Upper lobe of left lung (tissue), 6 donors: ENCODE results near the gene PKN2. TPM values are rescaled to one million over a fixed set of nuclear protein-coding genes. Genes with fewer than 3 reads are reported as not detected.

Experiments used
- ATAC-seq, 2 donors: fragments of 200-7000 bp; cut with Tn5 transposase; one replicate each; pipeline ENCODE4 v1.9.1; 2022; ENCODE audit warnings: mild to moderate bottlenecking in 2 of 2, moderate library complexity in 2 of 2; ENCODE audit not compliant: low FRiP score in 2 of 2
- DNase-seq, 2 donors: peaks; one replicate each; pipeline ENCODE4 v3.0.0-alpha.2; 2019 to 2020
- H3K27ac ChIP-seq, 4 donors: fragments of 200-600 bp; sonication (generic); one replicate each; pipeline ENCODE4 v1.5.1; 2016 to 2019
- H3K27me3 ChIP-seq, 4 donors: fragments of 200-600 bp; sonication (generic); one replicate each; pipeline ENCODE4 v1.5.1; 2017 to 2019
- H3K36me3 ChIP-seq, 4 donors: fragments of 200-600 bp; sonication (generic); one replicate each; pipeline ENCODE4 v1.5.1; 2016 to 2019
- H3K4me1 ChIP-seq, 4 donors: fragments of 200-600 bp; sonication (generic); one replicate each; pipeline ENCODE4 v1.5.1; 2018 to 2019
- H3K4me3 ChIP-seq, 4 donors: fragments of 200-600 bp; sonication (generic); one replicate each; pipeline ENCODE4 v1.5.1; 2017 to 2019; ENCODE audit warnings: mild to moderate bottlenecking in 2 of 4, moderate library complexity in 1 of 4
- H3K9me3 ChIP-seq, 4 donors: fragments of 200-600 bp; sonication (generic); one replicate each; pipeline ENCODE4 v1.5.1; 2018 to 2019
- EP300 ChIP-seq, 4 donors: sonication (generic); formaldehyde crosslinking; IDR thresholded peaks; one replicate each; pipeline ENCODE4 v1.5.1; 2017; ENCODE audit warnings: antibody characterized with exemption in 4 of 4, control low read depth in 2 of 4
- POLR2A ChIP-seq, 4 donors: fragments of 450-650 bp; IDR thresholded peaks; one replicate each; pipeline ENCODE4 v1.5.1; 2016 to 2017; ENCODE audit warnings: antibody characterized with exemption in 4 of 4, mild to moderate bottlenecking in 2 of 4
- POLR2AphosphoS5 ChIP-seq, 2 donors: sonication (generic); formaldehyde crosslinking; IDR thresholded peaks; one replicate each; pipeline ENCODE4 v1.5.1; 2017; ENCODE audit warnings: antibody characterized with exemption in 2 of 2
- WGBS, 2 donors: methylation state at CpG; one replicate each; pipeline ENCODE4 v1.1.5; 2017 to 2018; 5-methylcytosine and 5-hydroxymethylcytosine counted together
- total RNA-seq, 6 donors: library from RNA; depleted of rRNA in 4 of 6; stranded (reverse); fragments of >200 nt in 4 of 6; gene quantifications; one replicate each; pipeline versions ENCODE4 v1.1.0 to v1.2.1, GENCODE V29; 2016 to 2021
- TF ChIP-seq, protein P1 (sequence below), 6 experiments: fragments of 450-650 bp in 4 of 6; fragments of 200-600 bp in 2 of 6; sonication (generic) in 2 of 6; IDR thresholded peaks; one replicate each; pipeline ENCODE4 v1.5.1; 2016 to 2019; ENCODE audit warnings: antibody characterized with exemption in 6 of 6
- donor health status: DM: no; HTN: no; CAD: no; lungs with moderate emphysema.
- donor health status: DM: no; HTN: yes; CAD: no; lungs with severe emphysema.

The PKN2 gene
- 100 to 1,000 TPM in 1 of 6 donors, 10 to 100 TPM in 5; 33.0 to 108 (median 37.6) TPM for total RNA-seq

DNA sequence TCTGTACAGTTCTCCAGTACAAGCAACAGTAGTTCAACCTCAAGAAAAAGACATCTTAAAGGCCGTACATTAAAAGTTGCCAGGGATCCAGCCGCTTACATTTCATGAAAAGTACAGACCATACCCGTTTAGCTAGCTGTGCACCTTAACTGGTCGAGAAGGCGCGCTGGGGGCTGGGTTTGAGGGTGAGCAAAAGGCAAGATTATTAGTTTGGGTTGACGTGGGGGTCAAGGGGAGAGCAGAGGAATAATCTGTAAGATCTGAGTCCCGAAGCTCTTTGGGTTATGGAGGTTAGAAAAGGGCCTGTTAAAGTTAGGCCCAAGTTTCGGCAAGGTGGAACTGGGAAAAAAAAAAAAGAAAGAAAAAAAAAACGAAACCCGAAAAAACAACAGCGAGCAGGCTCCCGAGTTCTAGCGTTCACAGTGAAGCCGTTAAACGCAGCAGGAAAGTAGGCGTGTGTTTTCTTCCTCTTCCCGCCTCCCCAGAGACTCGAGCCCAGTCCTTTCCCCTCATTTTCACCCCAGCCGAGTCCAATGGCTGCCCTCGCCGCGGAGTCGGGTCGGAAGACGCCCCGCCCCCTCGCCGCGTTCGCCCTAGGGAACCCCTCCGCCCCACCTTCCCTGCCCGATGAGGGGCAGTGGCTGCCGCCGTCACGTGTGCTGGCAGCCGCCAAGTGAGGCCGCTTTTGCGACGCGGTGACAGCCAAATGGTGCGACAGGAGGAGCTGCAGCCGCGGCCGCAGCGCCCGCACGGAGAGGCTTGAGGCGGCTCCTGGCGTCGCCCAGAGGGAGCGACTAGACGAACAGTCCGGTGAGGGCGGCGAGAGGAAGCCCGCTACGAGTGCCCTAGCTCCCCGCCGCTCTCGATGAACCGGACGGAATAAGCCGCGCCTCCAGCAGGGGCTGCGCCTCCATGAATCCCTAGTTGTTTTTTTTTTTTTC lies at the start of gene PKN2:
Gene PKN2, plus strand, starts transcription at position 733 of the 941 bp plus-strand sequence. CDS start 308 bp downstream, outside the sequence.
- DNase-seq, result peak; percentile 98 to 99
- no peaks in the 10 kb centered on the region for H3K36me3 ChIP-seq
- peak; percentile 99 to 100 for ATAC-seq
- no peaks in the 10 kb centered on the region for H3K27me3 ChIP-seq
- WGBS, 2 donors, result 0% methylated on average over 58 to 60 of the region's 66 CpGs
- H3K9me3 ChIP-seq, result no peaks in the 10 kb centered on the region
- peaks cover 22 to 35% (median 30%) of the 10 kb centered on the region in 4 donors for H3K4me1 ChIP-seq
- H3K4me3 ChIP-seq, result peak within 1 kb of the TSS; percentile 76 to 97 (median 90)
- H3K27ac ChIP-seq, result peak within 1 kb of the TSS; percentile 95 to 98 (median 96)
- TF ChIP-seq, protein P1, sequence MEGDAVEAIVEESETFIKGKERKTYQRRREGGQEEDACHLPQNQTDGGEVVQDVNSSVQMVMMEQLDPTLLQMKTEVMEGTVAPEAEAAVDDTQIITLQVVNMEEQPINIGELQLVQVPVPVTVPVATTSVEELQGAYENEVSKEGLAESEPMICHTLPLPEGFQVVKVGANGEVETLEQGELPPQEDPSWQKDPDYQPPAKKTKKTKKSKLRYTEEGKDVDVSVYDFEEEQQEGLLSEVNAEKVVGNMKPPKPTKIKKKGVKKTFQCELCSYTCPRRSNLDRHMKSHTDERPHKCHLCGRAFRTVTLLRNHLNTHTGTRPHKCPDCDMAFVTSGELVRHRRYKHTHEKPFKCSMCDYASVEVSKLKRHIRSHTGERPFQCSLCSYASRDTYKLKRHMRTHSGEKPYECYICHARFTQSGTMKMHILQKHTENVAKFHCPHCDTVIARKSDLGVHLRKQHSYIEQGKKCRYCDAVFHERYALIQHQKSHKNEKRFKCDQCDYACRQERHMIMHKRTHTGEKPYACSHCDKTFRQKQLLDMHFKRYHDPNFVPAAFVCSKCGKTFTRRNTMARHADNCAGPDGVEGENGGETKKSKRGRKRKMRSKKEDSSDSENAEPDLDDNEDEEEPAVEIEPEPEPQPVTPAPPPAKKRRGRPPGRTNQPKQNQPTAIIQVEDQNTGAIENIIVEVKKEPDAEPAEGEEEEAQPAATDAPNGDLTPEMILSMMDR (IDR thresholded peaks at IDR 0.05), result peak in 5 of 6 experiments; percentile 14 to 48 (median 39)
- TF ChIP-seq POLR2A (IDR thresholded peaks at IDR 0.05), result peak in 3 of 4 donors; percentile 66 to 96 (median 77)
- peak in 1 of 4 donors; percentile 55 for TF ChIP-seq EP300 (IDR thresholded peaks at IDR 0.05)
- TF ChIP-seq POLR2AphosphoS5 (IDR thresholded peaks at IDR 0.05), result peak; percentile 97 to 100

DNA sequence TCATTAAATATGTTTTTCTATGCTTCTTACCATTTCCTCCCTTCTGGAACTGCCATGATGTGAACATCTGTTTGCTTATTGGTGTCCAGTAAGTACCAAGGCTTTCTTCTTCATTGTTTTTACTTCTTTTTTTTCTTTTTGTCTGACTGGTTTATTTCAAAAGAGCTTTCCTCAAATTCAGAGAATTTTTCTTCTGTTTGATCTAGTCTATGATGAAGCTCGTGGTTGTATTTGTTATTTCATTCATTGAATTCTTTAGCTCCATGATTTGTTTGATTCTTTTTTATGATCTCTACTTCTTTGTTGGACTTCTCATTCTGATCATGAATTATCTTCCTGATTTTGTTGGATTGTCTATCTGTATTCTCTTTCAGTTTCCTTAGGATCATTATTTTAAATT lies 49.5 kb upstream of the PKN2 start:
- H3K36me3 ChIP-seq, result no peaks in the 10 kb centered on the region
- H3K4me1 ChIP-seq, result no peaks in the 10 kb centered on the region
- WGBS, 2 donors, result 76 to 100% methylated on average over 1 of the region's 1 CpG
- H3K4me3 ChIP-seq, result no peak overlapping the region
- no peak overlapping the region for H3K27ac ChIP-seq
- DNase-seq, result no peak
- TF ChIP-seq, protein P1 (IDR thresholded peaks at IDR 0.05), result no peak
- no peak for TF ChIP-seq POLR2AphosphoS5 (IDR thresholded peaks at IDR 0.05)
- no peak for TF ChIP-seq EP300 (IDR thresholded peaks at IDR 0.05)
- no peak for TF ChIP-seq POLR2A (IDR thresholded peaks at IDR 0.05)
- no peak for ATAC-seq
- no peaks in the 10 kb centered on the region for H3K27me3 ChIP-seq
- H3K9me3 ChIP-seq, result peaks cover 9 to 17% (median 13%) of the 10 kb centered on the region in 4 donors

GRCh38 chr1:88640060-88640459 lies 44.0 kb upstream of the PKN2 start:
- TF ChIP-seq POLR2AphosphoS5 (IDR thresholded peaks at IDR 0.05), result no peak
- TF ChIP-seq, protein P1 (IDR thresholded peaks at IDR 0.05), result no peak
- TF ChIP-seq EP300 (IDR thresholded peaks at IDR 0.05), result no peak
- no peak for TF ChIP-seq POLR2A (IDR thresholded peaks at IDR 0.05)
- Histone ChIP-seq H3K27me3 (no peaks in the 10 kb centered on the region), H3K9me3 (peaks cover 0 to 7% (median 5%) of the 10 kb centered on the region in 4 donors), H3K4me1 (no peaks in the 10 kb centered on the region), H3K4me3 (no peak overlapping the region), H3K36me3 (no peaks in the 10 kb centered on the region), H3K27ac (no peak overlapping the region)
- 80 to 93% methylated on average over 1 of the region's 1 CpG for WGBS, 2 donors
- DNase-seq (no peak), ATAC-seq (no peak)

DNA sequence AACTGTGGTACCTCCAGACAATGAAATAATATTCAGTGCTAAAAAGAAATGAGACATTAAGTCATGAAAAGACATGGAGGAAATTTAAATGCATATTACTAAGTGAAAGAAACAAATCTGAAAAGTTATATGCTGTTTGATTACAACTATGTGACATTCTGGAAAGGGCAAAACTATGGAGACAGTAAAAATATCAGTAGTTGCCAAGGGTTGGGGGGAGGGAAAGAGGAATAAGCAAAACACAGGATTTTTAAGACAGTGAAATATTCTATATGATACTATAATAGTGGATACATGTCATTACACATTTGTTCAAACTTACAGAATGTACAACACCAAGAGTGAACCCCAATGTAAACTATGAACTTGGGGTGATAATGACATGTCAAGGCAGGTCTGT lies 38.2 kb upstream of the PKN2 start:
- ATAC-seq (no peak), DNase-seq (no peak)
- Histone ChIP-seq H3K4me1 (no peaks in the 10 kb centered on the region), H3K4me3 (no peak overlapping the region), H3K27me3 (no peaks in the 10 kb centered on the region), H3K9me3 (no peaks in the 10 kb centered on the region), H3K27ac (no peak overlapping the region), H3K36me3 (no peaks in the 10 kb centered on the region)
- TF ChIP-seq POLR2A (IDR thresholded peaks at IDR 0.05) (no peak), EP300 (IDR thresholded peaks at IDR 0.05) (no peak), POLR2AphosphoS5 (IDR thresholded peaks at IDR 0.05) (no peak)
- TF ChIP-seq, protein P1 (IDR thresholded peaks at IDR 0.05), result no peak
